Progenitor cell of endocrine pancreas (in vitro differentiated cells): ENCODE measurements around the gene KPNA4. TPM values are rescaled to one million over a fixed set of nuclear protein-coding genes. Genes with fewer than 3 reads are reported as not detected.

Experiments used
- DNase-seq: peaks from one replicate; pipeline ENCODE4 v3.0.0; 2021; ENCODE audit warnings: low spot score; ENCODE audit not compliant: unreplicated experiment
- H3K27ac Mint-ChIP-seq: 2 replicates; pipeline ENCODE4 v1.8.0; 2021; ENCODE audit warnings: mild to moderate bottlenecking, moderate library complexity, mixed read lengths
- H3K27me3 Mint-ChIP-seq: 2 replicates; pipeline ENCODE4 v1.8.0; 2021; ENCODE audit warnings: mixed read lengths
- H3K36me3 Mint-ChIP-seq: 2 replicates; pipeline ENCODE4 v1.8.0; 2022; ENCODE audit warnings: mixed read lengths; ENCODE audit not compliant: insufficient read depth
- H3K4me1 Mint-ChIP-seq: 2 replicates; pipeline ENCODE4 v1.8.0; 2021; ENCODE audit warnings: low read depth, mixed read lengths
- H3K4me3 Mint-ChIP-seq: 2 replicates; pipeline ENCODE4 v1.8.0; 2021; ENCODE audit warnings: low read depth, mild to moderate bottlenecking, moderate library complexity, mixed read lengths
- H3K9me3 Mint-ChIP-seq: 2 replicates; pipeline ENCODE4 v1.8.0; 2021; ENCODE audit warnings: low read depth, mixed read lengths
- total RNA-seq: library from RNA; stranded (reverse); gene quantifications from 2 replicates; pipeline ENCODE4 v1.2.1, GENCODE V29; 2021
- TF ChIP-seq, protein P1 (sequence below): fragments of 200-600 bp; sonication (generic); IDR thresholded peaks from one replicate; pipeline ENCODE4 v1.5.0; 2021; ENCODE audit warnings: antibody characterized with exemption, mild to moderate bottlenecking; ENCODE audit not compliant: unreplicated experiment

KPNA4 gene
- total RNA-seq, 1 donor from 2014 or later = 59.1 TPM

GRCh38 chr3:160475884-160476283, 89.5 kb downstream of the KPNA4 start:
- Mint-ChIP-seq H3K27ac (no peak overlapping the region), H3K27me3 (peaks cover 6% of the 10 kb centered on the region), H3K4me1 (peaks cover 5% of the 10 kb centered on the region), H3K9me3 (peaks cover 5% of the 10 kb centered on the region), H3K36me3 (no peaks in the 10 kb centered on the region), H3K4me3 (no peak overlapping the region)
- no peak for DNase-seq
- TF ChIP-seq, protein P1, sequence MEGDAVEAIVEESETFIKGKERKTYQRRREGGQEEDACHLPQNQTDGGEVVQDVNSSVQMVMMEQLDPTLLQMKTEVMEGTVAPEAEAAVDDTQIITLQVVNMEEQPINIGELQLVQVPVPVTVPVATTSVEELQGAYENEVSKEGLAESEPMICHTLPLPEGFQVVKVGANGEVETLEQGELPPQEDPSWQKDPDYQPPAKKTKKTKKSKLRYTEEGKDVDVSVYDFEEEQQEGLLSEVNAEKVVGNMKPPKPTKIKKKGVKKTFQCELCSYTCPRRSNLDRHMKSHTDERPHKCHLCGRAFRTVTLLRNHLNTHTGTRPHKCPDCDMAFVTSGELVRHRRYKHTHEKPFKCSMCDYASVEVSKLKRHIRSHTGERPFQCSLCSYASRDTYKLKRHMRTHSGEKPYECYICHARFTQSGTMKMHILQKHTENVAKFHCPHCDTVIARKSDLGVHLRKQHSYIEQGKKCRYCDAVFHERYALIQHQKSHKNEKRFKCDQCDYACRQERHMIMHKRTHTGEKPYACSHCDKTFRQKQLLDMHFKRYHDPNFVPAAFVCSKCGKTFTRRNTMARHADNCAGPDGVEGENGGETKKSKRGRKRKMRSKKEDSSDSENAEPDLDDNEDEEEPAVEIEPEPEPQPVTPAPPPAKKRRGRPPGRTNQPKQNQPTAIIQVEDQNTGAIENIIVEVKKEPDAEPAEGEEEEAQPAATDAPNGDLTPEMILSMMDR = no peak

DNA sequence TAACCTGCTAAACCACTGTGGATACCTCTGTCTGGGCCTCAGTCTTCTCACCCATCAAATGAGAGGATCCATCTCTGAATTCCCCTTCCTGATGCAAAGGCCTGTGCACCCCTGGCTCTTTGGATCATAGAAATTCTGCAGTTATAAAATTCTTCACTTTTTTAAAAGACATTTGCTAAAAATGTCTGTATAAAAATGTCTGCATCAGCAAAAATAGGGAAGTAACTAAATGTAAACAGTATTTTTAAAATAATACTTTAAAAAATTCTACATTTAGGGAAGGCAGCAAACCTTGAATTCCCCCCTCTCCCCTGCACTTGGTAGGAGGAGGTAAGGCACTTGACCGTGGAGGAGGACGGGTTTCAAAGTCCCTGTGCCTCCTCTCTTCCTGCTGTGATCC, 90.2 kb downstream of the KPNA4 start:
- peaks cover 5% of the 10 kb centered on the region for H3K4me1 Mint-ChIP-seq
- no peaks in the 10 kb centered on the region for H3K36me3 Mint-ChIP-seq
- TF ChIP-seq, protein P1 = no peak
- no peak for DNase-seq
- peaks cover 5% of the 10 kb centered on the region for H3K9me3 Mint-ChIP-seq
- peaks cover 6% of the 10 kb centered on the region for H3K27me3 Mint-ChIP-seq
- no peak overlapping the region for H3K4me3 Mint-ChIP-seq
- no peak overlapping the region for H3K27ac Mint-ChIP-seq

DNA sequence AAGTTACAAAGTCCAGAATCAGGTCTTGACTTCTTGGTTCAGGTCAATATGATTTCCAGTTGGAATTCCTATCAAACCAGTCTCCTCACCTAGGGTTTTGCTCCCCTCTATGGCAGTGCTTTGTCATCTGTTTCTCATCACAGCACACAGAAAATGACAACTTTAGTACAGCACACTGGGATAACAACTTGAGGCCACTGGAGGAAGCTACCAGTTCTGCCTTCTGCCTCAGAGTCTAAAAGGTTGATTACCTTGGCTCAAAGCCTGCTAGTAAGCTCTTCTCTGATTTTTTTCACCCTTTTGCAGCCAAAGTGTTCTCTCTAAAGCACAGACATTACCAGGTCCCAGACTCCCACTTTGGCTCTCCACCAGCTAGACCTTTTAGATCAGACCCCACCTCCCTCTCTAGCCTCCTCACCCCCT, 90.9 kb downstream of the KPNA4 start:
- no peak overlapping the region for H3K4me3 Mint-ChIP-seq
- DNase-seq = no peak
- peaks cover 10% of the 10 kb centered on the region for H3K9me3 Mint-ChIP-seq
- TF ChIP-seq, protein P1 = no peak
- H3K27ac Mint-ChIP-seq = no peak overlapping the region
- peaks cover 6% of the 10 kb centered on the region for H3K27me3 Mint-ChIP-seq
- H3K4me1 Mint-ChIP-seq = peaks cover 5% of the 10 kb centered on the region
- H3K36me3 Mint-ChIP-seq = no peaks in the 10 kb centered on the region

- Mint-ChIP-seq H3K27me3 (peaks cover 6% of the 10 kb centered on the region), H3K4me1 (peaks cover 5% of the 10 kb centered on the region), H3K36me3 (no peaks in the 10 kb centered on the region), H3K27ac (no peak overlapping the region), H3K9me3 (peaks cover 11% of the 10 kb centered on the region), H3K4me3 (no peak overlapping the region)
- DNase-seq = no peak
- TF ChIP-seq, protein P1 = no peak
Observed at GRCh38 chr3:160473978-160474377, 91.4 kb downstream of the KPNA4 start.

- DNase-seq = no peak
- Mint-ChIP-seq H3K4me3 (no peak overlapping the region), H3K27ac (no peak overlapping the region), H3K9me3 (peaks cover 11% of the 10 kb centered on the region), H3K27me3 (peaks cover 6% of the 10 kb centered on the region), H3K4me1 (peaks cover 5% of the 10 kb centered on the region), H3K36me3 (no peaks in the 10 kb centered on the region)
- TF ChIP-seq, protein P1 = no peak
Observed at GRCh38 chr3:160473221-160473620, 92.2 kb downstream of the KPNA4 start.
